ENCODE data around the gene ATRX. TPM values are rescaled to one million over a fixed set of nuclear protein-coding genes. Genes with fewer than 3 reads are reported as not detected.

Gene ATRX
- total RNA-seq, 4 donors from 2014 or later, result 22.8 to 249 (median 112) TPM

DNA sequence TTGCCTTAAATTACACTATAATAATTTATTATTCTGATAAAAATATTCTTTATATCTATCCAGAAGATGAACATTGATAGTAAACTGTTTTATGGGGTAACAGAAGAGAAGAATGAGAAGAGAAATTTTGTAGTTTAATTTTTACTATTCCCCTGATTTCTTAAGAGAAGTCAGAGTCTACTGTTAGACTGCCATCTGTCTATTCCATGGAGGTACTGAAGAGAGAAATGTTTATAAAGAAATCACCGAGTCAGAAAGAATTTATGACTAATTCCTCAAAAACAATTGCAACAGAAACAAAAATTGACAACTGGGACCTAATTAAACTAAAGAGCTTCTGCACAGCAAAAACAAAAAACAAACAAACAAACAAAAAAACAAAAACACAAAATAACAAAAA is 188.9 kb downstream of the ATRX start:
- no peaks in the 10 kb centered on the region for H3K4me1 ChIP-seq
- H3K27ac ChIP-seq, result no peak overlapping the region
- TF ChIP-seq POLR2A (IDR thresholded peaks at IDR 0.05), result no peak
- TF ChIP-seq, protein P1, sequence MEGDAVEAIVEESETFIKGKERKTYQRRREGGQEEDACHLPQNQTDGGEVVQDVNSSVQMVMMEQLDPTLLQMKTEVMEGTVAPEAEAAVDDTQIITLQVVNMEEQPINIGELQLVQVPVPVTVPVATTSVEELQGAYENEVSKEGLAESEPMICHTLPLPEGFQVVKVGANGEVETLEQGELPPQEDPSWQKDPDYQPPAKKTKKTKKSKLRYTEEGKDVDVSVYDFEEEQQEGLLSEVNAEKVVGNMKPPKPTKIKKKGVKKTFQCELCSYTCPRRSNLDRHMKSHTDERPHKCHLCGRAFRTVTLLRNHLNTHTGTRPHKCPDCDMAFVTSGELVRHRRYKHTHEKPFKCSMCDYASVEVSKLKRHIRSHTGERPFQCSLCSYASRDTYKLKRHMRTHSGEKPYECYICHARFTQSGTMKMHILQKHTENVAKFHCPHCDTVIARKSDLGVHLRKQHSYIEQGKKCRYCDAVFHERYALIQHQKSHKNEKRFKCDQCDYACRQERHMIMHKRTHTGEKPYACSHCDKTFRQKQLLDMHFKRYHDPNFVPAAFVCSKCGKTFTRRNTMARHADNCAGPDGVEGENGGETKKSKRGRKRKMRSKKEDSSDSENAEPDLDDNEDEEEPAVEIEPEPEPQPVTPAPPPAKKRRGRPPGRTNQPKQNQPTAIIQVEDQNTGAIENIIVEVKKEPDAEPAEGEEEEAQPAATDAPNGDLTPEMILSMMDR (IDR thresholded peaks at IDR 0.05), result peak in 1 of 4 experiments; percentile 12
- peaks cover 0 to 5% of the 10 kb centered on the region in 2 donors for H3K27me3 ChIP-seq
- no peaks in the 10 kb centered on the region for H3K36me3 ChIP-seq
- no peak for DNase-seq
- intact Hi-C loops (cut with DNase I; ENCODE audit: low total_unique reads), result no loop called here
- no peaks in the 10 kb centered on the region for H3K9me3 ChIP-seq
- no peak overlapping the region for H3K4me3 ChIP-seq

DNA sequence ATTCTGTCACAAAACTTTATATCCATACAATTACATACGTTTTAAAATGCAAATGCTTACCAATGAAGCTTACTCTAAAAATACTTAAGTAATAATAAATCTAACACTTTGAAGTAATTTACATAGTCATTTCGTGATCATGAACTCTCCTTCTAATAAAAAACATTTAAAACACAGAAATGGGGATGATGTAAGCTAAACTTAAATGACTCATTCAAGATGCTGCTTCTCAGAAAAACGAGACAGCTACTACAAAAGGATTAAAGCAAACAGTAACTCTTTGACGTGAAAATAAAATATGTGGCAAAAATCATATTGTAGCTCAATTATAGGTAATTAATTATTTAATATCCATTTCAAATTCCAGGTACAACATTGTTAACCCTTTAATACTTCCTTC is 190.2 kb downstream of the ATRX start:
- Histone ChIP-seq H3K4me1 (no peaks in the 10 kb centered on the region), H3K36me3 (no peaks in the 10 kb centered on the region), H3K4me3 (no peak overlapping the region), H3K27ac (no peak overlapping the region), H3K27me3 (peaks cover 0 to 5% of the 10 kb centered on the region in 2 donors), H3K9me3 (no peaks in the 10 kb centered on the region)
- TF ChIP-seq, protein P1 (IDR thresholded peaks at IDR 0.05), result no peak
- no peak for TF ChIP-seq POLR2A (IDR thresholded peaks at IDR 0.05)
- DNase-seq, result no peak
- intact Hi-C loops (cut with DNase I; ENCODE audit: low total_unique reads), result no loop called here

DNA sequence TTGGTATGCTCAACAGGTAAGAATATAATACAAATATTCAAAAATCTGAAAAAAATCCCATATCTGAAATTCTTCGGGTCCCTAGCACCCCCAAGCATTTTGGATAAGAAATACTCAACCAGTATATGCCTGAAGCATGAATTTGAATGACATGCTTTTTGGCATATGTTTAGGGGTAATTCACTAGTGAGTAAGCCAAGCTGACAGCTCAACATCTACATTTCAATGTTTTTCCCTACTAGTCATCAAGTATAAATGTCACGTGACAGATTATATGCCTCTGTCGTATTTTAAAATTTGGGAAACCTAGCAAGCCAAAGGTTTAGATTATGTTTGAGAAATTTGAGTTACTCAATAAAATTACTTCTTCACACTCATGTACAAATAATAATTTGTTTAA is 213.7 kb downstream of the ATRX start:
- no peaks in the 10 kb centered on the region for H3K9me3 ChIP-seq
- H3K27me3 ChIP-seq, result no peaks in the 10 kb centered on the region
- intact Hi-C loops (cut with DNase I; ENCODE audit: low total_unique reads), result no loop called here
- no peaks in the 10 kb centered on the region for H3K36me3 ChIP-seq
- no peak for DNase-seq
- H3K4me3 ChIP-seq, result no peak overlapping the region
- TF ChIP-seq, protein P1 (IDR thresholded peaks at IDR 0.05), result no peak
- TF ChIP-seq POLR2A (IDR thresholded peaks at IDR 0.05), result no peak
- no peaks in the 10 kb centered on the region for H3K4me1 ChIP-seq
- H3K27ac ChIP-seq, result no peak overlapping the region

DNA sequence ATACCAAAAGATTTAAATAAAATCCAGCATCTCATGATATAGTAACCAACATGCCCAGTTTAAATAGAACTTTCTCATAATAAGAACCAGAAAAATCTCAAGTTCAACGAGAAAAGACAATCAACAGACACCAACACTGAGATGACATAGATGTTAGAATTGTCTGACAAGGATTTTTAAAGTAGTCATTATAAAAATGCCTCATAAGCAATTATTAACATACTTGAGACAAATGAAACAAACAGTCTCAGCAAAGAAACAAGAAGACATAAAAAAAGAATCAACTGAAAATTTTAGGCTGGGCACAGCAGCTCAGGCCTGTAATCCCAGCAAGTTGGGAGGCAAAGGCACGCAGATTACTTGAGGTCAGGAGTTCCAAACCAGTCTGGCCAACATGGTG is 220.7 kb downstream of the ATRX start:
- H3K9me3 ChIP-seq, result no peaks in the 10 kb centered on the region
- H3K27ac ChIP-seq, result no peak overlapping the region
- H3K4me3 ChIP-seq, result no peak overlapping the region
- intact Hi-C loops (cut with DNase I; ENCODE audit: low total_unique reads), result no loop called here
- no peak for DNase-seq
- H3K4me1 ChIP-seq, result no peaks in the 10 kb centered on the region
- H3K36me3 ChIP-seq, result no peaks in the 10 kb centered on the region
- H3K27me3 ChIP-seq, result no peaks in the 10 kb centered on the region
- TF ChIP-seq POLR2A (IDR thresholded peaks at IDR 0.05), result no peak
- TF ChIP-seq, protein P1 (IDR thresholded peaks at IDR 0.05), result no peak

DNA sequence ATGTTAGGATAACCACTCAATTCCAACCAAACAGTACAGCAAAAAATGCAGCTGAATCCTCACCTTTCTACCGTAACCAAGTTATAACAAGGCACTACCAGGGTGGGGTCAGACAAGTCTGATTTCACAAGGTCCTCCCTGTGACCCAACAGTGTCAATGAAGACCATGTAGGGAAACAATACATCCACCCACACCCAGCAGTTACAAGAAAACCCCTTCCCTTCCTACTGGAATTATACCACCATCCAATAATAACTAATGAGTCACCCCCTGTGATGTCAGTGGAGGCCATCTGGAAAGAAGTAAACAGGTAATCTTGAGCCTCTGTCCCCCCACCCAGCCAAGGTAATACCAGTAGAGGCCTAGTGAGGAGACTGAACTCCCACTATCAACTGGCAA is 221.2 kb downstream of the ATRX start:
- H3K9me3 ChIP-seq, result no peaks in the 10 kb centered on the region
- no peak for DNase-seq
- H3K4me1 ChIP-seq, result no peaks in the 10 kb centered on the region
- H3K27me3 ChIP-seq, result no peaks in the 10 kb centered on the region
- no peaks in the 10 kb centered on the region for H3K36me3 ChIP-seq
- TF ChIP-seq, protein P1 (IDR thresholded peaks at IDR 0.05), result no peak
- TF ChIP-seq POLR2A (IDR thresholded peaks at IDR 0.05), result no peak
- H3K4me3 ChIP-seq, result no peak overlapping the region
- intact Hi-C loops (cut with DNase I; ENCODE audit: low total_unique reads), result no loop called here
- H3K27ac ChIP-seq, result no peak overlapping the region
